Spleen (tissue), 7 donors: ENCODE data around the gene LPP.

Experiments
- POLR2A ChIP-seq, 3 donors: fragments of 450-650 bp; IDR thresholded peaks; one replicate each; pipeline ENCODE4 v1.5.1; 2017; ENCODE audit warnings: antibody characterized with exemption in 3 of 3, mild to moderate bottlenecking in 1 of 3
- TF ChIP-seq, protein P1 (sequence below), 11 experiments: fragments of 200-600 bp in 7 of 11; fragments of 450-650 bp in 4 of 11; sonication (generic) in 4 of 11; IDR thresholded peaks in 8 of 11; conservative IDR thresholded peaks in 3 of 11; 1 replicate in 7 of 11; 2 replicates in 4 of 11; pipeline versions ENCODE4 v1.4.0 to v1.8.0; 2016 to 2021; ENCODE audit warnings: antibody characterized with exemption in 11 of 11, inconsistent platforms in 4 of 11, mild to moderate bottlenecking in 1 of 11
- donor health status: DM: no; HTN: no; CAD: no; lungs with moderate emphysema.
- donor health status: DM: no; HTN: no; CAD: no.
- donor health status: DM: no; HTN: no; CAD: no.

DNA sequence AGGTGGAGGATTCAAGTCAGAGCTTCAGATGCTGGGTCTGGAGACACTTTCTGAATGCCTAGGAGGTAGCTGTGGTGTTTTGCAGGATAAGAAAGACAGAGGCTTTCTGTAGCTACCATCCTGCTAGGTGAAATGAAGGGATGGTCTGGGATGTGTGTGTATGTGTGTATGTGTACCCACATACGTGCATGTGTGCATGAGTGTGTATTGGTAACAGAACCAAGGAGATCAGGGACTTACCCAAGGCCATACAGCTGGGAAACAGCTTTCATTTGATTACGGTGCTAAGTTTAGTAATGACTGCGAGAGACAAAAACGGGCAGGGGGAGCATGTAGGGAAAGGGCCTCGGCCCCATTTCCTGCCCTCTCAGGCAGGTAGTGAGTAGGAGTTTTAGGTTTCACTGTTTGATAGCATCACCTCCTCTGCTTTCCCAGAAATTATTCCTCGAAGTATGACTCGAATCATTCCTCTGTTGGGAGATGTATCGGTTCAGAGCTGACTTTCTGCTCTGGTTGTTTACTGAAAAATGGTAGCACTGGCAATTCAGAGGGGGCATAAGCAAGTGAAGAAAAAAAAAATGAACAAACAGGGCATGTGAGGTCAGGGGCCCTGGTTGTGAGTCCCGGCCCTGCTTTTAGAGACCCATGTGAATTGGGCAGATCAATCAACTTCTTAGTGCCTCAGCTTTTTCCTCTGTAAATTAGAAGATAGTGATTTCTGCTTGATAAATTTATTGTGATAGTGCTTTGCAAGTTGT is 130.7 kb downstream of the LPP start:
- no peak for TF ChIP-seq POLR2A (IDR thresholded peaks at IDR 0.05)
- TF ChIP-seq, protein P1, sequence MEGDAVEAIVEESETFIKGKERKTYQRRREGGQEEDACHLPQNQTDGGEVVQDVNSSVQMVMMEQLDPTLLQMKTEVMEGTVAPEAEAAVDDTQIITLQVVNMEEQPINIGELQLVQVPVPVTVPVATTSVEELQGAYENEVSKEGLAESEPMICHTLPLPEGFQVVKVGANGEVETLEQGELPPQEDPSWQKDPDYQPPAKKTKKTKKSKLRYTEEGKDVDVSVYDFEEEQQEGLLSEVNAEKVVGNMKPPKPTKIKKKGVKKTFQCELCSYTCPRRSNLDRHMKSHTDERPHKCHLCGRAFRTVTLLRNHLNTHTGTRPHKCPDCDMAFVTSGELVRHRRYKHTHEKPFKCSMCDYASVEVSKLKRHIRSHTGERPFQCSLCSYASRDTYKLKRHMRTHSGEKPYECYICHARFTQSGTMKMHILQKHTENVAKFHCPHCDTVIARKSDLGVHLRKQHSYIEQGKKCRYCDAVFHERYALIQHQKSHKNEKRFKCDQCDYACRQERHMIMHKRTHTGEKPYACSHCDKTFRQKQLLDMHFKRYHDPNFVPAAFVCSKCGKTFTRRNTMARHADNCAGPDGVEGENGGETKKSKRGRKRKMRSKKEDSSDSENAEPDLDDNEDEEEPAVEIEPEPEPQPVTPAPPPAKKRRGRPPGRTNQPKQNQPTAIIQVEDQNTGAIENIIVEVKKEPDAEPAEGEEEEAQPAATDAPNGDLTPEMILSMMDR (IDR thresholded peaks at IDR 0.05 in 8 of 11, conservative IDR thresholded peaks at IDR 0.05 in 3 of 11), result no peak
